ENCODE data around the gene STK4. TPM values are rescaled to one million over a fixed set of nuclear protein-coding genes. Genes with fewer than 3 reads are reported as not detected.

Gene STK4
- polyA plus RNA-seq, 1 donor from 2014 or later, result 14.0 TPM

- Histone ChIP-seq H3K4me3 (ENCODE audit: low read length) (no peak overlapping the region), H3K9me2 (ENCODE audit: insufficient read depth, low read length) (no peaks in the 10 kb centered on the region), H2AFZ (ENCODE audit: low read depth, low read length) (no peak overlapping the region), H4K20me1 (ENCODE audit: insufficient read depth) (no peaks in the 10 kb centered on the region), H3K9ac (ENCODE audit: low read length) (no peak overlapping the region), H3K9me3 (ENCODE audit: low read length) (no peaks in the 10 kb centered on the region), H3F3A (ENCODE audit: insufficient read depth, low read length, poor library complexity, severe bottlenecking) (no peaks in the 10 kb centered on the region), H3K27me3 (ENCODE audit: insufficient read depth, low read depth, low read length) (no peaks in the 10 kb centered on the region), H3K36me3 (ENCODE audit: insufficient read depth, low read length) (no peaks in the 10 kb centered on the region), H3K4me2 (ENCODE audit: low read length) (no peak overlapping the region), H3K79me2 (replicated peaks; ENCODE audit: insufficient read depth, low read length) (no peaks in the 10 kb centered on the region), H3K27ac (ENCODE audit: low read length) (no peak overlapping the region)
- TF ChIP-seq RAD21 (conservative IDR thresholded peaks at IDR 0.05) (no peak), TAF1 (IDR thresholded peaks at IDR 0.05; ENCODE audit: low read depth) (no peak), POLR2AphosphoS5 (IDR thresholded peaks at IDR 0.05) (no peak), EZH2 (IDR thresholded peaks at IDR 0.05; ENCODE audit: borderline replicate concordance, insufficient read depth, low read length, poor library complexity, severe bottlenecking) (no peak), MXI1 (conservative IDR thresholded peaks at IDR 0.05; ENCODE audit: poor library complexity, severe bottlenecking) (no peak), EP300 (conservative IDR thresholded peaks at IDR 0.05; ENCODE audit: poor library complexity, severe bottlenecking) (no peak), SMC3 (conservative IDR thresholded peaks at IDR 0.05; ENCODE audit: poor library complexity) (no peak)
- TF ChIP-seq, protein P1, sequence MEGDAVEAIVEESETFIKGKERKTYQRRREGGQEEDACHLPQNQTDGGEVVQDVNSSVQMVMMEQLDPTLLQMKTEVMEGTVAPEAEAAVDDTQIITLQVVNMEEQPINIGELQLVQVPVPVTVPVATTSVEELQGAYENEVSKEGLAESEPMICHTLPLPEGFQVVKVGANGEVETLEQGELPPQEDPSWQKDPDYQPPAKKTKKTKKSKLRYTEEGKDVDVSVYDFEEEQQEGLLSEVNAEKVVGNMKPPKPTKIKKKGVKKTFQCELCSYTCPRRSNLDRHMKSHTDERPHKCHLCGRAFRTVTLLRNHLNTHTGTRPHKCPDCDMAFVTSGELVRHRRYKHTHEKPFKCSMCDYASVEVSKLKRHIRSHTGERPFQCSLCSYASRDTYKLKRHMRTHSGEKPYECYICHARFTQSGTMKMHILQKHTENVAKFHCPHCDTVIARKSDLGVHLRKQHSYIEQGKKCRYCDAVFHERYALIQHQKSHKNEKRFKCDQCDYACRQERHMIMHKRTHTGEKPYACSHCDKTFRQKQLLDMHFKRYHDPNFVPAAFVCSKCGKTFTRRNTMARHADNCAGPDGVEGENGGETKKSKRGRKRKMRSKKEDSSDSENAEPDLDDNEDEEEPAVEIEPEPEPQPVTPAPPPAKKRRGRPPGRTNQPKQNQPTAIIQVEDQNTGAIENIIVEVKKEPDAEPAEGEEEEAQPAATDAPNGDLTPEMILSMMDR (IDR thresholded peaks at IDR 0.05; ENCODE audit: poor library complexity, severe bottlenecking), result no peak
Observed at GRCh38 chr20:44932916-44933315, 33.4 kb upstream of the STK4 start.

DNA sequence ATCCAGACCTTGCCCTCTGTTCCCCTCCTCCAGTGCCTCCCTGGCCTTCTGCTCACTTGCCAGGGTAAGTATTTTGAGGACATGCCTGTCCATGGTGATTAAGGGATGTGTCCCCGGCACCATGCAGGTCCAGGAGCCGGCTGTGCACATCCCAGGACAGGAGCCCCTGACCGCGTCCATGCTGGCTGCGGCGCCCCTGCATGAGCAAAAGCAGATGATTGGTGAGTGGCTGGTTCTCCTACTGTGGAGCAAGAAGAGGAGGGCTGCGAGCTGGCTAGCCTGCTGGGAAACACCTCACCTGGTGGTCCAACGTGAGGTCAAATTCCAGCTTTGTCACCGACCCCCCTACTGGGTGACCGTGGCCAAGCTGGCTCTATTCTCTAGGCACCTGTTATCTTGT lies 29.8 kb upstream of the STK4 start:
- Histone ChIP-seq H3K9me3 (ENCODE audit: low read length) (no peaks in the 10 kb centered on the region), H2AFZ (ENCODE audit: low read depth, low read length) (no peak overlapping the region), H3K4me3 (ENCODE audit: low read length) (no peak overlapping the region), H3K27me3 (ENCODE audit: insufficient read depth, low read depth, low read length) (no peaks in the 10 kb centered on the region), H3K36me3 (ENCODE audit: insufficient read depth, low read length) (no peaks in the 10 kb centered on the region), H4K20me1 (ENCODE audit: insufficient read depth) (no peaks in the 10 kb centered on the region), H3K9me2 (ENCODE audit: insufficient read depth, low read length) (no peaks in the 10 kb centered on the region), H3K27ac (ENCODE audit: low read length) (no peak overlapping the region), H3K4me2 (ENCODE audit: low read length) (no peak overlapping the region), H3F3A (ENCODE audit: insufficient read depth, low read length, poor library complexity, severe bottlenecking) (no peaks in the 10 kb centered on the region), H3K79me2 (replicated peaks; ENCODE audit: insufficient read depth, low read length) (no peaks in the 10 kb centered on the region), H3K9ac (ENCODE audit: low read length) (no peak overlapping the region)
- TF ChIP-seq POLR2AphosphoS5 (IDR thresholded peaks at IDR 0.05) (no peak), EZH2 (IDR thresholded peaks at IDR 0.05; ENCODE audit: borderline replicate concordance, insufficient read depth, low read length, poor library complexity, severe bottlenecking) (no peak), RAD21 (conservative IDR thresholded peaks at IDR 0.05) (no peak), MXI1 (conservative IDR thresholded peaks at IDR 0.05; ENCODE audit: poor library complexity, severe bottlenecking) (no peak), TAF1 (IDR thresholded peaks at IDR 0.05; ENCODE audit: low read depth) (no peak), REST (IDR thresholded peaks at IDR 0.05; ENCODE audit: borderline replicate concordance) (no peak), SMC3 (conservative IDR thresholded peaks at IDR 0.05; ENCODE audit: poor library complexity) (no peak), EP300 (conservative IDR thresholded peaks at IDR 0.05; ENCODE audit: poor library complexity, severe bottlenecking) (no peak)
- TF ChIP-seq, protein P1 (IDR thresholded peaks at IDR 0.05; ENCODE audit: poor library complexity, severe bottlenecking), result no peak
